CD4-positive, alpha-beta T cell treated with Interleukin-2 at 100 ng/mL for 4 hours (primary cell): ENCODE results near the gene SRMS.

Source experiments
- DNase-seq: peaks from one replicate; pipeline ENCODE4 v3.0.0-alpha.2; 2020; ENCODE audit warnings: low spot score

SRMS gene

GRCh38 chr20:63501818-63502670, 45.5 kb downstream of the SRMS start:
- no peak for DNase-seq

GRCh38 chr20:63500902-63501817, 46.4 kb downstream of the SRMS start:
- DNase-seq, result no peak

- no peak for DNase-seq
Observed at GRCh38 chr20:63500151-63500901, 47.2 kb downstream of the SRMS start.

GRCh38 chr20:63499338-63499969, 48.1 kb downstream of the SRMS start:
- DNase-seq, result no peak

GRCh38 chr20:63498960-63499337, 48.6 kb downstream of the SRMS start, which contains the start of gene EEF1A2:
Gene EEF1A2, minus strand, starts transcription at chr20:63499083. Its CDS starts 1,320 bp downstream, at chr20:63497763.
- peak; percentile 46 for DNase-seq

- DNase-seq, result no peak
Observed at GRCh38 chr20:63497946-63498935, 49.3 kb downstream of the SRMS start.

- DNase-seq, result no peak
Observed at GRCh38 chr20:63497138-63497945, 50.2 kb downstream of the SRMS start.

GRCh38 chr20:63496596-63497120, 50.9 kb downstream of the SRMS start:
- no peak for DNase-seq

GRCh38 chr20:63495741-63496595, 51.6 kb downstream of the SRMS start:
- DNase-seq, result peak; percentile 76

- DNase-seq, result no peak
Observed at GRCh38 chr20:63495167-63495720, 52.3 kb downstream of the SRMS start.

- no peak for DNase-seq
Observed at GRCh38 chr20:63494420-63495166, 53.0 kb downstream of the SRMS start.

GRCh38 chr20:63494084-63494419, 53.5 kb downstream of the SRMS start:
- DNase-seq, result no peak

GRCh38 chr20:63493563-63494020, 54.0 kb downstream of the SRMS start:
- DNase-seq, result no peak

GRCh38 chr20:63492982-63493381, 54.6 kb downstream of the SRMS start:
- no peak for DNase-seq

GRCh38 chr20:63492518-63492917, 55.0 kb downstream of the SRMS start:
- DNase-seq, result no peak

- DNase-seq, result no peak
Observed at GRCh38 chr20:63491635-63492230, 55.8 kb downstream of the SRMS start.

- DNase-seq, result no peak
Observed at GRCh38 chr20:63491078-63491477, 56.5 kb downstream of the SRMS start.
